Measurements from ENCODE around the gene ARHGAP27. TPM values are rescaled to one million over a fixed set of nuclear protein-coding genes. Genes with fewer than 3 reads are reported as not detected.

ARHGAP27 gene
- total and polyA plus RNA-seq, 9 of the 15 experiments (the other 6 are each of a cell fraction or from before 2014, with no cell fraction given), result 0.04 to 4.6 (median 2.1) TPM

GRCh38 chr17:45371414-45372324 lies 61.0 kb downstream of the ARHGAP27 start:
- Histone ChIP-seq H3K4me2 (ENCODE audit: insufficient read depth, low read length) (no peak overlapping the region), H3K36me3 (ENCODE audit: control insufficient read depth, insufficient read depth, low read length) (no peaks in the 10 kb centered on the region), H4K20me1 (replicated peaks; ENCODE audit: control insufficient read depth, insufficient read depth, low read length) (no peaks in the 10 kb centered on the region), H3K9me1 (ENCODE audit: control insufficient read depth, insufficient read depth, low read length) (no peaks in the 10 kb centered on the region), H3K9ac (ENCODE audit: insufficient read depth in 1 of 2, low read depth in 2 of 2, low read length in 2 of 2) (no peak overlapping the region), H3K4me3 (no peak overlapping the region), H2AFZ (ENCODE audit: low read depth, low read length) (peak overlapping the region; percentile 34; the same call in 1 of the 2 replicates), H3K27me3 (ENCODE audit: control insufficient read depth in 2 of 2, insufficient read depth in 2 of 2, low read length in 2 of 2) (no peaks in the 10 kb centered on the region), H3K27ac (ENCODE audit: extremely low read depth, low read depth, low read length) (no peak overlapping the region), H3K79me2 (ENCODE audit: control insufficient read depth, insufficient read depth, low read length) (no peaks in the 10 kb centered on the region), H3K9me3 (replicated peaks; ENCODE audit: control insufficient read depth, insufficient read depth, low read depth, low read length) (no peaks in the 10 kb centered on the region; the same call in 1 of the 2 replicates), H3K4me1 (replicated peaks in 1 of 2; ENCODE audit: control insufficient read depth in 2 of 2, insufficient read depth in 2 of 2, low read length in 2 of 2) (peaks cover 4 to 21% of the 10 kb centered on the region in 2 experiments; a peak in 3 of 5 replicates)
- no peak for DNase-seq (ENCODE audit: extremely low read depth in 1 of 4, low spot score in 3 of 4)
- ChIA-PET POLR2A (interaction anchor here (0.6 to 1.3 kb wide), 3 partner anchors 117 to 657 kb away, joined by 3 to 5 read pairs (median 3); no protein-coding TSS in a partner anchor), CTCF (ENCODE audit: low intra/inter-chr PET ratio) (no interaction called here)
- intact Hi-C loops (cut with micrococcal nuclease) (no loop called here), in situ Hi-C loops (cut with MboI) (no loop called here)
- no peak for TF ChIP-seq HNRNPK (IDR thresholded peaks at IDR 0.05; ENCODE audit: low read depth, low read length, poor library complexity, severe bottlenecking)
- TF ChIP-seq BRD9 (IDR thresholded peaks at IDR 0.05; ENCODE audit: low read depth, partially characterized antibody), result no peak
- TF ChIP-seq, protein P1, sequence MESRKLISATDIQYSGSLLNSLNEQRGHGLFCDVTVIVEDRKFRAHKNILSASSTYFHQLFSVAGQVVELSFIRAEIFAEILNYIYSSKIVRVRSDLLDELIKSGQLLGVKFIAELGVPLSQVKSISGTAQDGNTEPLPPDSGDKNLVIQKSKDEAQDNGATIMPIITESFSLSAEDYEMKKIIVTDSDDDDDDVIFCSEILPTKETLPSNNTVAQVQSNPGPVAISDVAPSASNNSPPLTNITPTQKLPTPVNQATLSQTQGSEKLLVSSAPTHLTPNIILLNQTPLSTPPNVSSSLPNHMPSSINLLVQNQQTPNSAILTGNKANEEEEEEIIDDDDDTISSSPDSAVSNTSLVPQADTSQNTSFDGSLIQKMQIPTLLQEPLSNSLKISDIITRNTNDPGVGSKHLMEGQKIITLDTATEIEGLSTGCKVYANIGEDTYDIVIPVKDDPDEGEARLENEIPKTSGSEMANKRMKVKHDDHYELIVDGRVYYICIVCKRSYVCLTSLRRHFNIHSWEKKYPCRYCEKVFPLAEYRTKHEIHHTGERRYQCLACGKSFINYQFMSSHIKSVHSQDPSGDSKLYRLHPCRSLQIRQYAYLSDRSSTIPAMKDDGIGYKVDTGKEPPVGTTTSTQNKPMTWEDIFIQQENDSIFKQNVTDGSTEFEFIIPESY (CRISPR knock-in tag; IDR thresholded peaks at IDR 0.05), result peak; percentile 67
- TF ChIP-seq NFE2L1 (tag; IDR thresholded peaks at IDR 0.05; ENCODE audit: borderline replicate concordance, low read depth), result no peak
- TF ChIP-seq HLTF (IDR thresholded peaks at IDR 0.05), result no peak
- TF ChIP-seq CHCHD3 (CRISPR knock-in tag; IDR thresholded peaks at IDR 0.05), result no peak
- 77% methylated on average over 42 of the region's 55 CpGs for WGBS (ENCODE audit: insufficient coverage, low coverage, missing lambda C conversion rate)
- FAIRE-seq, result no peak
- no peak for ATAC-seq
- no TSS peak for BruUV-seq (replicated peaks)
